Measurements from ENCODE around the gene POLH. TPM values are rescaled to one million over a fixed set of nuclear protein-coding genes. Genes with fewer than 3 reads are reported as not detected.

Gene POLH
- total and polyA plus RNA-seq, 9 of the 15 experiments (the other 6 are each of a cell fraction or from before 2014, with no cell fraction given) = 5.8 to 31.6 (median 20.6) TPM

- TF ChIP-seq FOXP4 (CRISPR knock-in tag; IDR thresholded peaks at IDR 0.05; ENCODE audit: borderline replicate concordance) (no peak), HEY1 (CRISPR knock-in tag; IDR thresholded peaks at IDR 0.05; ENCODE audit: borderline replicate concordance) (no peak), EGR1 (conservative IDR thresholded peaks at IDR 0.05) (peak; percentile 92), EP400 (IDR thresholded peaks at IDR 0.05) (peak; percentile 95), YY1 (IDR thresholded peaks at IDR 0.05; ENCODE audit: borderline replicate concordance in 1 of 3, control insufficient read depth in 1 of 3, extremely low read depth in 1 of 3, insufficient read depth in 3 of 3, insufficient read length in 1 of 3, insufficient replicate concordance in 2 of 3, low read depth in 1 of 3, low read length in 2 of 3) (peak in 2 of 3 experiments; percentile 42 to 66), CXXC5 (CRISPR knock-in tag; IDR thresholded peaks at IDR 0.05) (peak; percentile 90), ELF2 (CRISPR knock-in tag; IDR thresholded peaks at IDR 0.05) (peak; percentile 88), KDM2B (CRISPR knock-in tag; IDR thresholded peaks at IDR 0.05) (0 out of 2 replicates have a peak, but pooled peaks have one; percentile 62), MAX (CRISPR knock-in tag; IDR thresholded peaks at IDR 0.05) (peak; percentile 93), ZNF212 (CRISPR knock-in tag; IDR thresholded peaks at IDR 0.05) (no peak), ZNF511 (CRISPR knock-in tag; IDR thresholded peaks at IDR 0.05) (peak; percentile 81), AFF4 (CRISPR knock-in tag; IDR thresholded peaks at IDR 0.05) (peak; percentile 88), POLR2H (tag; IDR thresholded peaks at IDR 0.05; ENCODE audit: low read depth) (peak; percentile 96), IRF2 (CRISPR knock-in tag; IDR thresholded peaks at IDR 0.05) (no peak), ATF7 (IDR thresholded peaks at IDR 0.05) (peak; percentile 87), HBP1 (CRISPR knock-in tag; IDR thresholded peaks at IDR 0.05) (peak; percentile 24; the same call in 1 of the 2 replicates)
These were observed at the start of gene POLH, which contains the start of gene XPO5 (continued) for GRCh38 chr6:43575772-43576551.
